Endodermal cell (in vitro differentiated cells): ENCODE data around the gene SPINT1. TPM values are rescaled to one million over a fixed set of nuclear protein-coding genes. Genes with fewer than 3 reads are reported as not detected.
A peak's percentile ranks its signal among the peaks of the same experiment; 100 is the strongest.

ENCODE experiments used
- DNase-seq: peaks from one replicate; pipeline ENCODE4 v3.0.0-alpha.2; 2017
- H3K27ac ChIP-seq: 2 replicates; pipeline ENCODE4 v1.5.1; 2013; ENCODE audit warnings: mild to moderate bottlenecking, low read depth, low read length, moderate library complexity
- H3K27me3 ChIP-seq: 2 replicates; pipeline ENCODE4 v1.6.1; 2013; ENCODE audit warnings: mild to moderate bottlenecking, low read length, moderate library complexity; ENCODE audit not compliant: insufficient read depth, control insufficient read depth, poor library complexity, severe bottlenecking
- H3K36me3 ChIP-seq: 2 replicates; pipeline ENCODE4 v1.7.0; 2013; ENCODE audit warnings: mild to moderate bottlenecking, low read length, moderate library complexity; ENCODE audit not compliant: control insufficient read depth, insufficient read depth
- H3K4me1 ChIP-seq: one replicate; pipeline ENCODE4 v1.7.0; 2013; ENCODE audit warnings: low read length; ENCODE audit not compliant: control insufficient read depth, insufficient read depth
- H3K4me3 ChIP-seq: 2 replicates; pipeline ENCODE4 v1.5.1; 2013; ENCODE audit warnings: mild to moderate bottlenecking, low read length, moderate library complexity
- H3K9ac ChIP-seq: 2 replicates; pipeline ENCODE4 v1.6.1; 2013; ENCODE audit warnings: mild to moderate bottlenecking, low read length, moderate library complexity; ENCODE audit not compliant: poor library complexity, severe bottlenecking; ENCODE audit errors: extremely low read depth
- H3K9me3 ChIP-seq: 2 replicates; pipeline ENCODE4 v1.6.1; 2013; ENCODE audit warnings: mild to moderate bottlenecking, low read length, moderate library complexity; ENCODE audit not compliant: control insufficient read depth
- H3K27ac Mint-ChIP-seq: 2 replicates; pipeline ENCODE4 v1.8.0; 2020; ENCODE audit warnings: mixed read lengths
- H3K27me3 Mint-ChIP-seq: 2 replicates; pipeline ENCODE4 v1.8.0; 2021; ENCODE audit warnings: mild to moderate bottlenecking, mixed read lengths; ENCODE audit not compliant: insufficient read depth
- H3K36me3 Mint-ChIP-seq: 2 replicates; pipeline ENCODE4 v1.8.0; 2020; ENCODE audit warnings: low read depth, mixed read lengths
- H3K4me1 Mint-ChIP-seq: 2 replicates; pipeline ENCODE4 v1.8.0; 2020; ENCODE audit warnings: mixed read lengths
- H3K4me3 Mint-ChIP-seq: 2 replicates; pipeline ENCODE4 v1.8.0; 2020; ENCODE audit warnings: mild to moderate bottlenecking, moderate library complexity, mixed read lengths
- H3K9me3 Mint-ChIP-seq: 2 replicates; pipeline ENCODE4 v1.8.0; 2020; ENCODE audit warnings: mild to moderate bottlenecking, mixed read lengths
- CTCF ChIP-seq: fragments of 200-600 bp; sonication (generic); conservative IDR thresholded peaks from 2 replicates; pipeline ENCODE4 v1.5.0; 2021; ENCODE audit warnings: antibody characterized with exemption, mild to moderate bottlenecking
- WGBS, 2 experiments: methylation state at CpG; one replicate each; pipeline versions ENCODE4 v1.1.5 to v1.1.7; 2013; ENCODE audit warnings: missing lambda C conversion rate in 2 of 2, mixed read lengths in 1 of 2; ENCODE audit not compliant: insufficient coverage in 1 of 2, insufficient read length in 1 of 2; 5-methylcytosine and 5-hydroxymethylcytosine counted together
- total RNA-seq, 2 donors: library from RNA; stranded (reverse); fragmentation: NEBNext Ultra II Directional in 1 of 2; extraction: Animal tissue kit (Norgen Biotek cat#: 25700) in 1 of 2; gene quantifications; 2 replicates in 1 of 2; 3 replicates in 1 of 2; pipeline ENCODE4 v1.2.1, GENCODE V29; 2021

Gene SPINT1
- total RNA-seq, 2 donors from 2014 or later, result 129 to 141 TPM

- H3K4me3 ChIP-seq, result no peak overlapping the region
- Mint-ChIP-seq H3K27ac (no peak overlapping the region), H3K4me3 (no peak overlapping the region), H3K27me3 (peaks cover 19% of the 10 kb centered on the region), H3K36me3 (peaks cover 17% of the 10 kb centered on the region), H3K4me1 (peaks cover 4% of the 10 kb centered on the region), H3K9me3 (peaks cover 3% of the 10 kb centered on the region)
- H3K27ac ChIP-seq, result no peak overlapping the region
- peak; percentile 84 for DNase-seq
- peaks cover 16% of the 10 kb centered on the region for H3K27me3 ChIP-seq
- H3K4me1 ChIP-seq, result peaks cover 3% of the 10 kb centered on the region
- 36 to 41% methylated on average over 4 of the region's 4 CpGs for WGBS, 2 experiments
- peaks cover 13% of the 10 kb centered on the region for H3K36me3 ChIP-seq
- TF ChIP-seq CTCF, result peak; percentile 82
- no peaks in the 10 kb centered on the region for H3K9me3 ChIP-seq
- no peak overlapping the region for H3K9ac ChIP-seq
Measured at GRCh38 chr15:40891810-40892446, 48.1 kb downstream of the SPINT1 start.

- Mint-ChIP-seq H3K4me3 (no peak overlapping the region), H3K9me3 (peaks cover 3% of the 10 kb centered on the region), H3K27me3 (peaks cover 19% of the 10 kb centered on the region), H3K4me1 (peaks cover 4% of the 10 kb centered on the region), H3K27ac (no peak overlapping the region), H3K36me3 (peaks cover 22% of the 10 kb centered on the region)
- H3K36me3 ChIP-seq, result peaks cover 19% of the 10 kb centered on the region
- no peak overlapping the region for H3K27ac ChIP-seq
- peak; percentile 21 for DNase-seq
- TF ChIP-seq CTCF, result no peak
- WGBS, 2 experiments, result 98 to 100% methylated on average over 1 to 2 of the region's 2 CpGs
- H3K9ac ChIP-seq, result no peak overlapping the region
- H3K4me3 ChIP-seq, result no peak overlapping the region
- H3K27me3 ChIP-seq, result peaks cover 16% of the 10 kb centered on the region
- peaks cover 3% of the 10 kb centered on the region for H3K4me1 ChIP-seq
- H3K9me3 ChIP-seq, result no peaks in the 10 kb centered on the region
Measured at GRCh38 chr15:40892447-40893012, 48.7 kb downstream of the SPINT1 start.

GRCh38 chr15:40893019-40893670, 49.3 kb downstream of the SPINT1 start:
- Mint-ChIP-seq H3K36me3 (peaks cover 27% of the 10 kb centered on the region), H3K4me3 (peak overlapping the region; percentile 96), H3K27me3 (peaks cover 19% of the 10 kb centered on the region), H3K9me3 (peaks cover 3% of the 10 kb centered on the region), H3K4me1 (peaks cover 4% of the 10 kb centered on the region), H3K27ac (no peak overlapping the region)
- Histone ChIP-seq H3K4me3 (no peak overlapping the region), H3K27me3 (peaks cover 16% of the 10 kb centered on the region), H3K9me3 (no peaks in the 10 kb centered on the region), H3K4me1 (peaks cover 3% of the 10 kb centered on the region), H3K36me3 (peaks cover 23% of the 10 kb centered on the region), H3K9ac (no peak overlapping the region), H3K27ac (no peak overlapping the region)
- DNase-seq, result peak; percentile 57
- 90 to 98% methylated on average over 10 to 22 of the region's 22 CpGs for WGBS, 2 experiments
- TF ChIP-seq CTCF, result no peak
